ENCODE data around the gene MRPL50.

MRPL50 gene

GRCh38 chr9:101418518-101419430 is 20.4 kb upstream of the MRPL50 start:
- Histone ChIP-seq H3K9me3 (ENCODE audit: control insufficient read depth, low read length) (peaks cover under 1% of the 10 kb centered on the region), H3K27ac (ENCODE audit: low read depth, low read length, severe bottlenecking) (no peak overlapping the region), H3K4me1 (ENCODE audit: control insufficient read depth, insufficient read depth, low read length, poor library complexity, severe bottlenecking) (no peaks in the 10 kb centered on the region), H3K4me3 (ENCODE audit: extremely low read depth, insufficient read depth, low read length, poor library complexity, severe bottlenecking) (no peak overlapping the region), H3K36me3 (ENCODE audit: control insufficient read depth, insufficient read depth, low read length) (no peaks in the 10 kb centered on the region)
- WGBS, 2 experiments (ENCODE audit: insufficient coverage in 2 of 2) = 92% methylated on average over 5 to 6 of the region's 7 CpGs

GRCh38 chr9:101417977-101418376 is 19.6 kb upstream of the MRPL50 start:
- H3K4me1 ChIP-seq (ENCODE audit: control insufficient read depth, insufficient read depth, low read length, poor library complexity, severe bottlenecking) = no peaks in the 10 kb centered on the region
- no peaks in the 10 kb centered on the region for H3K36me3 ChIP-seq (ENCODE audit: control insufficient read depth, insufficient read depth, low read length)
- H3K27ac ChIP-seq (ENCODE audit: low read depth, low read length, severe bottlenecking) = no peak overlapping the region
- H3K9me3 ChIP-seq (ENCODE audit: control insufficient read depth, low read length) = peaks cover 5% of the 10 kb centered on the region
- no peak overlapping the region for H3K4me3 ChIP-seq (ENCODE audit: extremely low read depth, insufficient read depth, low read length, poor library complexity, severe bottlenecking)

- H3K9me3 ChIP-seq (ENCODE audit: control insufficient read depth, low read length) = peaks cover 6% of the 10 kb centered on the region
Observed at GRCh38 chr9:101417389-101417788, 19.0 kb upstream of the MRPL50 start.

GRCh38 chr9:101415578-101415977 is 17.2 kb upstream of the MRPL50 start:
- Histone ChIP-seq H3K27ac (ENCODE audit: low read depth, low read length, severe bottlenecking) (no peak overlapping the region), H3K4me1 (ENCODE audit: control insufficient read depth, insufficient read depth, low read length, poor library complexity, severe bottlenecking) (no peaks in the 10 kb centered on the region), H3K4me3 (ENCODE audit: extremely low read depth, insufficient read depth, low read length, poor library complexity, severe bottlenecking) (no peak overlapping the region), H3K36me3 (ENCODE audit: control insufficient read depth, insufficient read depth, low read length) (peaks cover 4% of the 10 kb centered on the region), H3K9me3 (ENCODE audit: control insufficient read depth, low read length) (peaks cover 14% of the 10 kb centered on the region)

More at GRCh38 chr9:101417389-101417788, 19.0 kb upstream of the MRPL50 start:
- H3K27ac ChIP-seq (ENCODE audit: low read depth, low read length, severe bottlenecking) = no peak overlapping the region
- no peaks in the 10 kb centered on the region for H3K36me3 ChIP-seq (ENCODE audit: control insufficient read depth, insufficient read depth, low read length)
- H3K4me3 ChIP-seq (ENCODE audit: extremely low read depth, insufficient read depth, low read length, poor library complexity, severe bottlenecking) = no peak overlapping the region
- no peaks in the 10 kb centered on the region for H3K4me1 ChIP-seq (ENCODE audit: control insufficient read depth, insufficient read depth, low read length, poor library complexity, severe bottlenecking)

GRCh38 chr9:101414839-101415238 is 16.4 kb upstream of the MRPL50 start:
- Histone ChIP-seq H3K9me3 (ENCODE audit: control insufficient read depth, low read length) (peaks cover 21% of the 10 kb centered on the region), H3K4me3 (ENCODE audit: extremely low read depth, insufficient read depth, low read length, poor library complexity, severe bottlenecking) (no peak overlapping the region), H3K36me3 (ENCODE audit: control insufficient read depth, insufficient read depth, low read length) (peaks cover 10% of the 10 kb centered on the region), H3K27ac (ENCODE audit: low read depth, low read length, severe bottlenecking) (no peak overlapping the region), H3K4me1 (ENCODE audit: control insufficient read depth, insufficient read depth, low read length, poor library complexity, severe bottlenecking) (no peaks in the 10 kb centered on the region)

- WGBS, 2 experiments (ENCODE audit: insufficient coverage in 2 of 2) = 93 to 100% methylated on average over 1 to 3 of the region's 4 CpGs
- Histone ChIP-seq H3K4me3 (ENCODE audit: extremely low read depth, insufficient read depth, low read length, poor library complexity, severe bottlenecking) (no peak overlapping the region), H3K36me3 (ENCODE audit: control insufficient read depth, insufficient read depth, low read length) (peaks cover 62% of the 10 kb centered on the region), H3K9me3 (ENCODE audit: control insufficient read depth, low read length) (peaks cover 72% of the 10 kb centered on the region), H3K4me1 (ENCODE audit: control insufficient read depth, insufficient read depth, low read length, poor library complexity, severe bottlenecking) (no peaks in the 10 kb centered on the region), H3K27ac (ENCODE audit: low read depth, low read length, severe bottlenecking) (no peak overlapping the region)
Observed at GRCh38 chr9:101409079-101409477, 10.7 kb upstream of the MRPL50 start.

- no peak overlapping the region for H3K4me3 ChIP-seq (ENCODE audit: extremely low read depth, insufficient read depth, low read length, poor library complexity, severe bottlenecking)
Observed at GRCh38 chr9:101408374-101409078, 10.1 kb upstream of the MRPL50 start.

GRCh38 chr9:101403516-101404285 is 5.3 kb upstream of the MRPL50 start:
- Histone ChIP-seq H3K4me1 (ENCODE audit: control insufficient read depth, insufficient read depth, low read length, poor library complexity, severe bottlenecking) (peaks cover 4% of the 10 kb centered on the region), H3K4me3 (ENCODE audit: extremely low read depth, insufficient read depth, low read length, poor library complexity, severe bottlenecking) (no peak overlapping the region), H3K9me3 (ENCODE audit: control insufficient read depth, low read length) (peaks cover 52% of the 10 kb centered on the region), H3K27ac (ENCODE audit: low read depth, low read length, severe bottlenecking) (no peak overlapping the region), H3K36me3 (ENCODE audit: control insufficient read depth, insufficient read depth, low read length) (peaks cover 84% of the 10 kb centered on the region)
- 95 to 100% methylated on average over 6 to 8 of the region's 9 CpGs for WGBS, 2 experiments (ENCODE audit: insufficient coverage in 2 of 2)

More at GRCh38 chr9:101408374-101409078, 10.1 kb upstream of the MRPL50 start:
- H3K4me1 ChIP-seq (ENCODE audit: control insufficient read depth, insufficient read depth, low read length, poor library complexity, severe bottlenecking) = no peaks in the 10 kb centered on the region
- H3K9me3 ChIP-seq (ENCODE audit: control insufficient read depth, low read length) = peaks cover 74% of the 10 kb centered on the region
- 88% methylated on average over 2 of the region's 5 CpGs; no CpG with 5 or more reads in 1 of the 2 experiments for WGBS, 2 experiments (ENCODE audit: insufficient coverage in 2 of 2)
- H3K36me3 ChIP-seq (ENCODE audit: control insufficient read depth, insufficient read depth, low read length) = peaks cover 68% of the 10 kb centered on the region
- no peak overlapping the region for H3K27ac ChIP-seq (ENCODE audit: low read depth, low read length, severe bottlenecking)

- peaks cover 62% of the 10 kb centered on the region for H3K36me3 ChIP-seq (ENCODE audit: control insufficient read depth, insufficient read depth, low read length)
- 84 to 93% methylated on average over 2 to 4 of the region's 5 CpGs for WGBS, 2 experiments (ENCODE audit: insufficient coverage in 2 of 2)
- H3K4me1 ChIP-seq (ENCODE audit: control insufficient read depth, insufficient read depth, low read length, poor library complexity, severe bottlenecking) = peaks cover 4% of the 10 kb centered on the region
- H3K9me3 ChIP-seq (ENCODE audit: control insufficient read depth, low read length) = peaks cover 17% of the 10 kb centered on the region
- no peak overlapping the region for H3K4me3 ChIP-seq (ENCODE audit: extremely low read depth, insufficient read depth, low read length, poor library complexity, severe bottlenecking)
- H3K27ac ChIP-seq (ENCODE audit: low read depth, low read length, severe bottlenecking) = no peak overlapping the region
Observed at GRCh38 chr9:101400120-101400519, 1.7 kb upstream of the MRPL50 start.

GRCh38 chr9:101399643-101399970 is 1.2 kb upstream of the MRPL50 start:
- peak overlapping the region; percentile 87 for H3K4me3 ChIP-seq (ENCODE audit: extremely low read depth, insufficient read depth, low read length, poor library complexity, severe bottlenecking)
- peaks cover 59% of the 10 kb centered on the region for H3K36me3 ChIP-seq (ENCODE audit: control insufficient read depth, insufficient read depth, low read length)
- peaks cover 4% of the 10 kb centered on the region for H3K4me1 ChIP-seq (ENCODE audit: control insufficient read depth, insufficient read depth, low read length, poor library complexity, severe bottlenecking)
- peaks cover 15% of the 10 kb centered on the region for H3K9me3 ChIP-seq (ENCODE audit: control insufficient read depth, low read length)
- whole genome bisulfite sequencing, 2 experiments (ENCODE audit: insufficient coverage in 2 of 2) = 73 to 100% methylated on average over 2 of the region's 2 CpGs
- no peak overlapping the region for H3K27ac ChIP-seq (ENCODE audit: low read depth, low read length, severe bottlenecking)
